GM12872 (cell line): Measurements from ENCODE around the gene GFY.

Experiments used
- TF ChIP-seq, protein P1 (sequence below): IDR thresholded peaks from 3 replicates; pipeline ENCODE4 v1.5.1; 2011; ENCODE audit warnings: low read depth, mild to moderate bottlenecking, low read length, moderate library complexity; ENCODE audit not compliant: insufficient read depth

GFY gene

DNA sequence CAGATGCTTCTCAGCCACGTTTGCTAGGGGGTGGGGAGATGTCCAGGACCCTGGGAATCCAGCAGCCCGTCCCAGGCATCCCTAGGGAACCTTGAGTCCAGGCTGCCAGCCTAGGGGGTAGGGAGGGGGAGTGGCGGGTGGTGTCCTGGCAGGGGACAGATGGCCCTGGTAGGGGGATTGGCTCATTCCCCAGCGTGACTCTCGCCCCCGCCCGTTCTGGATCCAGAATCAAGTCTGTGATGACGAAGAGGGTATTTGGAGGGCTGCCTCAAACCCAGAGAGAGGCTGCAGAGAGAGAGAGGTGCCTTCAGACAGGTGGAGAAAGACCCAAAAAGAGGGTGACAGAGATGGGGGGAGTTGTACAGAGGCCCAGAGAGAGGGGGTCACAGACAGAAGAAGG lies 12.0 kb downstream of the GFY start:
- TF ChIP-seq, protein P1, sequence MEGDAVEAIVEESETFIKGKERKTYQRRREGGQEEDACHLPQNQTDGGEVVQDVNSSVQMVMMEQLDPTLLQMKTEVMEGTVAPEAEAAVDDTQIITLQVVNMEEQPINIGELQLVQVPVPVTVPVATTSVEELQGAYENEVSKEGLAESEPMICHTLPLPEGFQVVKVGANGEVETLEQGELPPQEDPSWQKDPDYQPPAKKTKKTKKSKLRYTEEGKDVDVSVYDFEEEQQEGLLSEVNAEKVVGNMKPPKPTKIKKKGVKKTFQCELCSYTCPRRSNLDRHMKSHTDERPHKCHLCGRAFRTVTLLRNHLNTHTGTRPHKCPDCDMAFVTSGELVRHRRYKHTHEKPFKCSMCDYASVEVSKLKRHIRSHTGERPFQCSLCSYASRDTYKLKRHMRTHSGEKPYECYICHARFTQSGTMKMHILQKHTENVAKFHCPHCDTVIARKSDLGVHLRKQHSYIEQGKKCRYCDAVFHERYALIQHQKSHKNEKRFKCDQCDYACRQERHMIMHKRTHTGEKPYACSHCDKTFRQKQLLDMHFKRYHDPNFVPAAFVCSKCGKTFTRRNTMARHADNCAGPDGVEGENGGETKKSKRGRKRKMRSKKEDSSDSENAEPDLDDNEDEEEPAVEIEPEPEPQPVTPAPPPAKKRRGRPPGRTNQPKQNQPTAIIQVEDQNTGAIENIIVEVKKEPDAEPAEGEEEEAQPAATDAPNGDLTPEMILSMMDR: no peak

DNA sequence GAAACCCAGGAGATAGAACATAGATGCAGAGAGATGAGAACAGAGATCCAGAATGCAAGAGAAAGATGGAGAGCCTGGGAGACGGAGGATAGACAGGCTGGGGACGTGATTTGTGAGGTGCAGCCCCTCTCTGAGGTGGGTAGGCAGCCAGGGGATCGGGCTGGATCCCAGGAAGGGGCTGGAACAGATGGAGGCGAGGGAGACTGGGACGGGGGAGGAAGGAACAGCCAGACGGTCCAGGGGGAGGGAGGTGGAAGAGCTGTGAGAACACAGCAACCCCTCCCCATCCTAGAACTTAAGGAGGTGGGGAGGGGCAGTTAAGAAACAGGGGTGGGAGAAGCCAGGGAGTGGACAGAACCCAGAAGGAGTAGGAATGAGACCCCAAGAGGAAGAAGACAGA lies 13.1 kb downstream of the GFY start:
- TF ChIP-seq, protein P1: no peak

DNA sequence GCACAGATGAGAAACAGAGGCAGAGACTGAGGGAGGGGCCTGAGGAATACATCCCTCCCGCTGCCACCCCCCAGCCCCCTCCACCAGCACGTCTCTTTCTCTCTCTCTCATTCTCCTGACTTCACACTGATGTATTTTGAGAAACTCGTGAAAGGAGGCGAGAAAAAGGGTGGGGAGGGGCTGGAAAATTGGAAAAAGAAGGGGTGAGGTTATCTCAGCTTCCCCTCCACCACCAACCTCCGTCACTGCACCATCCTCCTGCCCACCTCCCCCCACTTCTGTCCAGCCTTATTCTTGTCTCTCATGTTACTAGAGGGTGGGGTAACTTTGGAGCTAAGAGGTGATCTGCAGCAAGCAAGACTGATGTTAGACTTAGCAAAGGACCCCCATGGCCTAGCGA lies 14.6 kb downstream of the GFY start:
- TF ChIP-seq, protein P1: no peak

DNA sequence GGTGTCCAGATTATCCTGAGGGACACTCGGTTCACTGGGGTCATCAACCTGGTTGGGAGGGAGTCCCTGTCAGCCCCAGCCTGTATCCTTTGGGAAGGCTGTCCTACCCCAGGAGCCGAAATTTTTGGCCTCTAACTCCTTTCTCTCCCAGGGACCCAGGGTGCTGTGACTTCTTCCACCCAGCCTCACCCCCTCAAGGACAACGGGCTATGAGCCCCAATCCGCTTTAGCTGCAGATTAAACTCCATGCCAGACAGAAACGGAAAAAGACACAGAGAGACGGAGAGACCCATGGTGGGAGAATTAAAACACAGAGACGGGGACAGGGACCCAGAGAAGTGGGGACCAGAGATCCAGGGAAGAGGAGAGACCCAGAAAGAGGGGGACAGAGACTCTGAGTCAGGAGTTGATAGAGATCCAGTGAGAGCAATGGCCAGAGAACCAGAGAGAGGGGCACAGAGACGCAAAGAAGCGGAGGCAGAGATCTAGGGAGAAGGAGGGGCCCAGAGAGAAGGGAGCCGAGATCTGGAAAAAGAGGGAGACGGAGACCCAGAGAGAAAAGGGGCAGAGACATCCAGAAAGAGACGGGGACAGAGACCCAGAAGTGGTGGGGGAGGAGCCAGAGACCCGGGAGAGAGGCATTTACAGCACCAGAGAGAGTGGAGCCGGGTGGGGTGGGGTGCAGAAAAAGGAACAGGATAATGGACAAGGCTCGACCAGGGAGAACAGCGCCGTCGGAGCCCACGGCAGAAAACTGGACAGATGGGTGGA lies 15.4 kb downstream of the GFY start:
- TF ChIP-seq, protein P1: no peak

DNA sequence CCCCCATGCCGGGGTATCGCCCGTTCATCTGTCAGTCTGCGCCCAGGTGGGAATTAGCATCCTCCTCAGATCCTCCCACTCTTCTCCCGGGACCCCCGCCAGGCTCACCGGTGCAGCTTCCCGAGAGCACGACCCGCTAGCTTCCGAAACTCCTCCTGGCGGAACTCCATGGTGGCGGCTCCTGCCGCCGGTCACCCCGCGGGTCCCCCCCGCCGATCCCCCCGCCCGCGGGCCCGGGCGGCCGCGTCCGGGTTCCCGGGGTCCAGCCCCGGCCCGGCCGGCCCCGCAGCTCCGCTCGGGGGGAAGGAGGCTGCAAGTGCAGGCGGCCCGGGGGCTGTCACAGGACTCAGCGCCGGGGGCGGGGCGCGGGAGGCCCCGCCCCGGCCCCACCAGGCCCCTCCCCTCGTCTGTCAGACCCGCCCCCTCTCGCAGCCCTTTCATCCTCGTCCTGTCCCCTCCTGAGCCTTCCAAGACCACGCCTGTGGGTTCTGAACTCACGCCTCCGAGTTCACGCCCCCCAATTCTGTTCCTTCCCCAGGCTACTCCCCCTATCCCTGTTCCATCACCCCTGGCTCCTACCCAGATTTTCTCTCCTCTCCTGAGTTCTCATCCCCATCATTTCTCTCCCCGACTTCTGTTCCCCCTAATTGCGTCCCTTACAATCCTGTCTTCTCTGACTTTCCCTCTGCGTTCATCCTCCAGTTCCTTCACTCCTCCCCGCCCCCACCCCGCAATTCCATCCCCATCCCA lies 16.2 kb downstream of the GFY start, which contains the start of gene SLC17A7:
SLC17A7 (minus strand) TSS at position 318 of the 750 bp plus-strand sequence; CDS start at position 170, 148 bp downstream.
- TF ChIP-seq, protein P1: no peak

DNA sequence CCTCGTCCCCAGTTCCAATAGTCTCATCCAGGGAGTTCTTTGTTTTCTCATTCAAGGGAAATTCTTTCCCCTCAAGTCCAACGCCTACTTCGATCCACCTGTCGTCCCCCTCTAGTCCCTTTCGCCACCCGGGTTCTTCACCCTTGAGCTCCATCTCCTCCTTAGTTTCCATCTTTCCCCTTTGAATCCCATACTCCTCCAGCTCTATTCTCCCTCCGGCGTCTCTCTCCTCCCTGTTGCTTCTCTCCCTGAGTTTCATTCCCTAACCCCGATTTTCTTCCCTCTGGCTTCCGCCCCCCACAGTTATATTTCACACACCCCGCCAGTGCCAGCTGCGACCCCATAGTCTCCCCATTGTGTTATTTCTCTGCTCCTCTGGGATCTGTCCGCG lies 16.8 kb downstream of the GFY start:
- TF ChIP-seq, protein P1: no peak

DNA sequence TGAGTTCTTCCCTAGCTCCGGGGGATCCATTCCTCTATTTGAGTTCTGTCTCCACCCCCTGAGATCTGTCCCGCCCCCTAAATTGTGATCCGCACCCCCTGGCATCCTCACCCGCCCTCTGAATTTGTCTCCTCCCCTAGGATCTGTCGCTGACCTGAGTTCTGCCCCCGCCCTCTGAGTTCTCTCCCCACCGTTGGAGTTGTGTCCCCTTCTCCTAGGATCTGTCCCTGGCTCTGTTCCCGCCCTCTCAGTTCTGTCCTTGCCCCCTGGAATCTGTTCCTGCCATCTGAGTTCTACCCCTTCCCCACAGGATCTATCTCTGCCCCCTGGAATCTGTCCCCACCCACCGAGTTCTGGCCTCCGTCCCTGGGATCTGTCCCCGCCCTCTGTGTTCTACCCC lies 17.2 kb downstream of the GFY start:
- TF ChIP-seq, protein P1: no peak
